HEK293 (cell line): ENCODE measurements around the gene TRIM50.

Source experiments
- CTCF ChIA-PET: fragments of 350-600 bp; formaldehyde crosslinking; extraction: SDS; loops from one replicate; lab custom pipeline; 2021; ENCODE audit warnings: antibody characterized with exemption; lab: Yijun Ruan, JAX
- POLR2A ChIA-PET: fragments of 300-600 bp; formaldehyde crosslinking; extraction: SDS; loops from one replicate; lab custom pipeline; 2020; ENCODE audit warnings: antibody characterized with exemption, inconsistent platforms; lab: Yijun Ruan, JAX
- H3K27ac ChIP-seq: fragments of 200-500 bp; sonication (Bioruptor generic); 2 replicates; pipeline ENCODE4 v1.5.1; 2014; ENCODE audit warnings: low read depth, low read length, control low read depth, inconsistent platforms; ENCODE audit errors: extremely low read depth
- H3K36me3 ChIP-seq, 2 experiments: fragments of 200-500 bp in 1 of 2; sonication (Bioruptor generic) in 1 of 2; 1 replicate in 1 of 2; 2 replicates in 1 of 2; pipeline ENCODE4 v1.5.1; 2014 to 2017; ENCODE audit warnings: inconsistent platforms in 2 of 2, low read length in 2 of 2; ENCODE audit not compliant: control insufficient read depth in 2 of 2, insufficient read depth in 1 of 2
- H3K4me1 ChIP-seq: fragments of 200-500 bp; sonication (Bioruptor generic); 2 replicates; pipeline ENCODE4 v1.5.1; 2014; ENCODE audit warnings: mild to moderate bottlenecking, low read length, inconsistent platforms; ENCODE audit not compliant: control insufficient read depth, insufficient read depth
- H3K4me3 ChIP-seq: 2 replicates; pipeline ENCODE4 v1.5.1; 2011; ENCODE audit warnings: low read depth, mild to moderate bottlenecking, control low read depth, low read length, moderate library complexity
- H3K9me3 ChIP-seq: fragments of 200-500 bp; sonication (Bioruptor generic); 2 replicates; pipeline ENCODE4 v1.5.1; 2014; ENCODE audit warnings: low read depth, low read length, inconsistent platforms; ENCODE audit not compliant: control insufficient read depth, insufficient read depth
- BCL11B ChIP-seq: fragments of 450-650 bp; formaldehyde crosslinking; IDR thresholded peaks from 2 replicates; pipeline ENCODE4 v1.5.1; 2016; ENCODE audit warnings: low read depth, missing biosample characterization, missing genetic modification characterization
- HOXD13 ChIP-seq: sonication (generic); formaldehyde crosslinking; IDR thresholded peaks from 2 replicates; pipeline ENCODE4 v1.8.0; 2022; ENCODE audit warnings: missing genetic modification reagents, borderline replicate concordance
- PBX3 ChIP-seq: sonication (generic); formaldehyde crosslinking; IDR thresholded peaks from 2 replicates; pipeline ENCODE4 v1.8.1; 2022; ENCODE audit warnings: mild to moderate bottlenecking, moderate library complexity, missing genetic modification reagents
- SP7 ChIP-seq: fragments of 450-650 bp; formaldehyde crosslinking; IDR thresholded peaks from 2 replicates; pipeline ENCODE4 v1.5.1; 2016; ENCODE audit warnings: missing biosample characterization, missing genetic modification characterization
- TSHZ1 ChIP-seq: fragments of 450-650 bp; formaldehyde crosslinking; IDR thresholded peaks from 2 replicates; pipeline ENCODE4 v1.5.1; 2016; ENCODE audit warnings: missing biosample characterization, missing genetic modification characterization, borderline replicate concordance
- YY2 ChIP-seq: fragments of 450-650 bp; formaldehyde crosslinking; IDR thresholded peaks from 2 replicates; pipeline ENCODE4 v1.5.1; 2016; ENCODE audit warnings: missing biosample characterization, missing genetic modification characterization
- ZFP37 ChIP-seq: fragments of 450-650 bp; formaldehyde crosslinking; IDR thresholded peaks from 2 replicates; pipeline ENCODE4 v1.5.1; 2016; ENCODE audit warnings: missing biosample characterization, missing genetic modification characterization
- ZNF114 ChIP-seq: fragments of 450-650 bp; formaldehyde crosslinking; IDR thresholded peaks from 2 replicates; pipeline ENCODE4 v1.5.0; 2017; ENCODE audit warnings: missing biosample characterization, missing genetic modification characterization
- ZNF121 ChIP-seq: fragments of 450-650 bp; formaldehyde crosslinking; IDR thresholded peaks from 2 replicates; pipeline ENCODE4 v1.5.1; 2016; ENCODE audit warnings: missing biosample characterization, missing genetic modification characterization
- ZNF138 ChIP-seq: fragments of 450-650 bp; formaldehyde crosslinking; IDR thresholded peaks from 2 replicates; pipeline ENCODE4 v1.5.1; 2016; ENCODE audit warnings: missing biosample characterization, missing genetic modification characterization, borderline replicate concordance
- ZNF140 ChIP-seq: fragments of 450-650 bp; formaldehyde crosslinking; IDR thresholded peaks from 2 replicates; pipeline ENCODE4 v1.5.1; 2016; ENCODE audit warnings: missing biosample characterization, missing genetic modification characterization
- ZNF223 ChIP-seq: fragments of 450-650 bp; formaldehyde crosslinking; IDR thresholded peaks from 2 replicates; pipeline ENCODE4 v1.5.1; 2016; ENCODE audit warnings: missing biosample characterization, missing genetic modification characterization
- ZNF239 ChIP-seq: fragments of 450-650 bp; formaldehyde crosslinking; IDR thresholded peaks from 2 replicates; pipeline ENCODE4 v1.5.1; 2016; ENCODE audit warnings: missing biosample characterization, missing genetic modification characterization
- ZNF324 ChIP-seq: fragments of 450-650 bp; formaldehyde crosslinking; IDR thresholded peaks from 2 replicates; pipeline ENCODE4 v1.5.1; 2016; ENCODE audit warnings: missing biosample characterization, missing genetic modification characterization
- ZNF394 ChIP-seq: fragments of 450-650 bp; formaldehyde crosslinking; IDR thresholded peaks from 2 replicates; pipeline ENCODE4 v1.5.1; 2016; ENCODE audit warnings: missing biosample characterization, missing genetic modification characterization, mild to moderate bottlenecking, moderate library complexity, borderline replicate concordance
- ZNF398 ChIP-seq: fragments of 450-650 bp; formaldehyde crosslinking; IDR thresholded peaks from 2 replicates; pipeline ENCODE4 v1.5.1; 2017; ENCODE audit warnings: missing biosample characterization, missing genetic modification characterization
- ZSCAN16 ChIP-seq: fragments of 450-650 bp; formaldehyde crosslinking; IDR thresholded peaks from 2 replicates; pipeline ENCODE4 v1.5.1; 2016; ENCODE audit warnings: missing biosample characterization, missing genetic modification characterization
- TF ChIP-seq, protein P1 (sequence below): fragments of 450-650 bp; formaldehyde crosslinking; IDR thresholded peaks from 2 replicates; pipeline ENCODE4 v1.5.1; 2016; ENCODE audit warnings: missing biosample characterization, missing genetic modification characterization

TRIM50 gene

DNA sequence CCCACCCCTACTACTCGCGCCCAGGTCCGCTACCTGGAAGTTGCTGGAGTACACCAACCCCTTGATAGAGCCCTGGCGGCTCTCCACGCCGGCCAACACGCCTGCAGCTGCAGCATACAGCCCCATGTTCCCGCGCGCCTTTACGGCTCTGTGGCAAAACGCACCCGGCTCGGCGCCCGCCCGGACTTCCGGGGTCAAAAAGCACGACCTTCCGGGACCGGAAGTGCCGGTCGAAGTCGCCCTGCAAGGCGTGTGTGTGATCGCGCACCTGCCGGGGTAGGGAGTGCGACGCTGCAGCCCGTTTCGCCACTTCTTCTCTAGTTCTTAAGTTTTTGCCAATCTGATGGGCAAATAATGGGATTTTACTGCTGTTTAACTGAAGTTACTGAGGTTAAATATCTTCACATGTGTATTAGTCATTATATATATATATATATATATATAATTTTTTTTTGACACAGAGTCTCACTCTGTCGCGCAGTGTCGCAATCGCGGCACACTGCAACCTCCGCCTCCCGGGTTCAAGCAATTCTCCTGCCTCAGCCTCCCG, 19.1 kb downstream of the TRIM50 start, which contains the start of gene NSUN5 (continued):
- TF ChIP-seq ZNF140 (tag by site-specific recombination) (no peak), BCL11B (peak; percentile 92), ZNF324 (tag by site-specific recombination) (no peak), ZNF239 (tag by site-specific recombination) (no peak), ZFP37 (no peak), ZSCAN16 (tag by site-specific recombination) (no peak), SP7 (tag by site-specific recombination) (0 out of 2 replicates have a peak, but pooled peaks have one; percentile 15), HOXD13 (CRISPR knock-in tag) (no peak), YY2 (tag by site-specific recombination) (no peak), ZNF114 (tag by site-specific recombination) (no peak), ZNF138 (tag by site-specific recombination) (no peak), TSHZ1 (tag by site-specific recombination) (no peak), ZNF398 (tag by site-specific recombination) (no peak)
- TF ChIP-seq, protein P1, sequence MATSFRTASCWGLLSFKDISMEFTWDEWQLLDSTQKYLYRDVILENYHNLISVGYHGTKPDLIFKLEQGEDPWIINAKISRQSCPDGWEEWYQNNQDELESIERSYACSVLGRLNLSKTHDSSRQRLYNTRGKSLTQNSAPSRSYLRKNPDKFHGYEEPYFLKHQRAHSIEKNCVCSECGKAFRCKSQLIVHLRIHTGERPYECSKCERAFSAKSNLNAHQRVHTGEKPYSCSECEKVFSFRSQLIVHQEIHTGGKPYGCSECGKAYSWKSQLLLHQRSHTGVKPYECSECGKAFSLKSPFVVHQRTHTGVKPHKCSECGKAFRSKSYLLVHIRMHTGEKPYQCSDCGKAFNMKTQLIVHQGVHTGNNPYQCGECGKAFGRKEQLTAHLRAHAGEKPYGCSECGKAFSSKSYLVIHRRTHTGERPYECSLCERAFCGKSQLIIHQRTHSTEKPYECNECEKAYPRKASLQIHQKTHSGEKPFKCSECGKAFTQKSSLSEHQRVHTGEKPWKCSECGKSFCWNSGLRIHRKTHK (tag by site-specific recombination): no peak

- TF ChIP-seq ZNF394 (tag by site-specific recombination): peak; percentile 49; the same call in 1 of the 2 replicates
- no peak for TF ChIP-seq ZNF223
- TF ChIP-seq PBX3 (CRISPR knock-in tag): 0 out of 2 replicates have a peak, but pooled peaks have one; percentile 1
- peak; percentile 58; the same call in 1 of the 2 replicates for TF ChIP-seq ZNF121 (tag by site-specific recombination)
- 0 out of 2 replicates have a peak overlapping the region, but pooled peaks have one; percentile 46 for H3K27ac ChIP-seq
- ChIA-PET POLR2A (interaction anchor here (1.4 kb wide), 1 partner anchor 214 kb away, joined by 6 read pairs; the partner anchor contains the start of gene BAZ1B), CTCF (interaction anchor here (1.4 to 2.0 kb wide), 2 partner anchors 16 to 143 kb away, joined by 3 to 7 read pairs; no protein-coding TSS in a partner anchor)
- H3K36me3 ChIP-seq: peaks cover 8 to 31% of the 10 kb centered on the region in 2 experiments; a peak in 2 of 3 replicates
- no peaks in the 10 kb centered on the region for H3K4me1 ChIP-seq
- no peaks in the 10 kb centered on the region for H3K9me3 ChIP-seq
- peak overlapping the region; percentile 71 for H3K4me3 ChIP-seq
Observed at GRCh38 chr7:73308074-73308664, 19.7 kb downstream of the TRIM50 start.
